H1 (cell line): ENCODE data around the gene SCCPDH. TPM values are rescaled to one million over a fixed set of nuclear protein-coding genes. Genes with fewer than 3 reads are reported as not detected.

Source experiments
- CTCF ChIA-PET: fragments of 300-600 bp; sonication (Branson Sonifier 250); formaldehyde crosslinking; loops from one replicate; lab custom pipeline; 2021; ENCODE audit not compliant: partially characterized antibody; lab: Charles Lee
- POLR2A ChIA-PET: fragments of 300-600 bp; sonication (Branson Sonifier 250); formaldehyde crosslinking; loops from one replicate; lab custom pipeline; 2021; ENCODE audit warnings: inconsistent platforms; ENCODE audit not compliant: partially characterized antibody; lab: Charles Lee
- DNase-seq, 2 experiments: peaks; one replicate each; pipeline versions ENCODE4 v3.0.0 to v3.0.0-alpha.2; 2010 to 2022; ENCODE audit warnings: low spot score in 2 of 2, low read depth in 1 of 2, mixed read lengths in 1 of 2
- FAIRE-seq: peaks from 2 replicates; lab custom pipeline; 2011; peaks lifted over from hg19 to GRCh38; lab: Jason Lieb, UNC
- H2AFZ ChIP-seq: 2 replicates; pipeline ENCODE4 v1.8.1; 2012; ENCODE audit warnings: low read length, inconsistent platforms
- H2AK5ac ChIP-seq: 2 replicates; pipeline ENCODE4 v1.6.1; 2013; ENCODE audit warnings: low read depth, low read length
- H2BK120ac ChIP-seq: replicated peaks from 2 replicates; pipeline ENCODE3; 2013; ENCODE audit warnings: low read depth, low read length, inconsistent platforms
- H2BK12ac ChIP-seq: 2 replicates; pipeline ENCODE4 v1.6.1; 2013; ENCODE audit warnings: low read depth, low read length
- H2BK15ac ChIP-seq: 2 replicates; pipeline ENCODE4 v1.6.1; 2013; ENCODE audit warnings: low read length
- H2BK20ac ChIP-seq: 2 replicates; pipeline ENCODE4 v1.6.1; 2013; ENCODE audit warnings: low read length
- H2BK5ac ChIP-seq: 2 replicates; pipeline ENCODE4 v1.6.1; 2013; ENCODE audit warnings: low read depth, low read length
- H3K14ac ChIP-seq: 2 replicates; pipeline ENCODE4 v1.6.1; 2013; ENCODE audit warnings: inconsistent platforms; ENCODE audit not compliant: insufficient read length
- H3K18ac ChIP-seq: 2 replicates; pipeline ENCODE4 v1.6.1; 2013; ENCODE audit warnings: low read length; ENCODE audit errors: extremely low read depth
- H3K23ac ChIP-seq: 2 replicates; pipeline ENCODE4 v1.6.1; 2013; ENCODE audit warnings: inconsistent platforms; ENCODE audit not compliant: insufficient read length
- H3K23me2 ChIP-seq: 2 replicates; pipeline ENCODE4 v1.6.1; 2013; ENCODE audit warnings: low read depth, low read length
- H3K27ac ChIP-seq: 2 replicates; pipeline ENCODE4 v1.6.1; 2011; ENCODE audit warnings: low read depth, low read length, inconsistent platforms
- H3K27me3 ChIP-seq, 4 experiments: replicated peaks in 1 of 4; 1 replicate in 1 of 4; 2 replicates in 3 of 4; pipeline versions ENCODE4 v1.6.1 to v1.8.1; 2011 to 2013; ENCODE audit warnings: low read length in 3 of 4, mild to moderate bottlenecking in 3 of 4, inconsistent platforms in 2 of 4, mixed read lengths in 2 of 4, moderate library complexity in 1 of 4; ENCODE audit not compliant: control insufficient read depth in 3 of 4, insufficient read depth in 3 of 4; ENCODE audit errors: extremely low read depth in 1 of 4
- H3K36me3 ChIP-seq, 4 experiments: 2 replicates each; pipeline versions ENCODE4 v1.6.1 to v1.8.1; 2011 to 2013; ENCODE audit warnings: mild to moderate bottlenecking in 4 of 4, low read length in 3 of 4, moderate library complexity in 2 of 4, control low read depth in 1 of 4, inconsistent platforms in 1 of 4; ENCODE audit not compliant: insufficient read depth in 4 of 4, control insufficient read depth in 2 of 4
- H3K4ac ChIP-seq: replicated peaks from 2 replicates; pipeline ENCODE3; 2013; ENCODE audit warnings: low read length, low read depth, mixed read lengths, inconsistent platforms; ENCODE audit not compliant: insufficient read length
- H3K4me1 ChIP-seq, 4 experiments: replicated peaks in 1 of 4; 1 replicate in 1 of 4; 2 replicates in 3 of 4; pipeline versions ENCODE4 v1.6.1 to v1.8.1; 2011 to 2013; ENCODE audit warnings: low read length in 3 of 4, inconsistent platforms in 2 of 4, mixed read lengths in 1 of 4; ENCODE audit not compliant: insufficient read depth in 4 of 4, control insufficient read depth in 3 of 4
- H3K4me2 ChIP-seq, 2 experiments: 2 replicates each; pipeline versions ENCODE4 v1.6.1 to v1.8.1; 2011 to 2013; ENCODE audit warnings: low read depth in 2 of 2, low read length in 2 of 2, control low read depth in 1 of 2, inconsistent platforms in 1 of 2, mild to moderate bottlenecking in 1 of 2; ENCODE audit not compliant: insufficient read depth in 1 of 2
- H3K4me3 ChIP-seq, 4 experiments: fragments of 200-600, 300-600 bp in 1 of 4; sonication (generic), shearing (Covaris generic), sonication (Bioruptor Twin) in 1 of 4; 2 replicates each; pipeline versions ENCODE4 v1.5.1 to v1.8.1; 2011 to 2016; ENCODE audit warnings: low read length in 4 of 4, low read depth in 3 of 4, control low read depth in 2 of 4, inconsistent platforms in 2 of 4, mild to moderate bottlenecking in 2 of 4, mixed read lengths in 1 of 4, moderate library complexity in 1 of 4; ENCODE audit not compliant: insufficient read depth in 2 of 4; ENCODE audit errors: extremely low read depth in 1 of 4
- H3K56ac ChIP-seq: replicated peaks from 2 replicates; pipeline ENCODE3; 2013; ENCODE audit warnings: low read depth, mild to moderate bottlenecking, mixed read lengths, low read length, inconsistent platforms; ENCODE audit not compliant: insufficient read length
- H3K79me1 ChIP-seq: 2 replicates; pipeline ENCODE4 v1.6.1; 2013; ENCODE audit warnings: low read depth, low read length, control low read depth
- H3K79me2 ChIP-seq, 2 experiments: 2 replicates each; pipeline versions ENCODE4 v1.6.1 to v1.8.1; 2012 to 2013; ENCODE audit warnings: low read length in 2 of 2, mild to moderate bottlenecking in 2 of 2, inconsistent platforms in 1 of 2; ENCODE audit not compliant: insufficient read depth in 2 of 2, control insufficient read depth in 1 of 2
- H3K9ac ChIP-seq, 4 experiments: replicated peaks in 1 of 4; 1 replicate in 1 of 4; 2 replicates in 3 of 4; pipeline versions ENCODE4 v1.6.1 to v1.8.1; 2011 to 2013; ENCODE audit warnings: low read depth in 3 of 4, low read length in 3 of 4, control low read depth in 2 of 4, mild to moderate bottlenecking in 2 of 4, moderate library complexity in 2 of 4, inconsistent platforms in 1 of 4; ENCODE audit errors: extremely low read depth in 1 of 4
- H3K9me3 ChIP-seq, 2 experiments: 2 replicates each; pipeline versions ENCODE4 v1.6.1 to v1.8.1; 2012 to 2013; ENCODE audit warnings: mild to moderate bottlenecking in 2 of 2, moderate library complexity in 2 of 2, control low read depth in 1 of 2, inconsistent platforms in 1 of 2, low read depth in 1 of 2, low read length in 1 of 2, mixed read lengths in 1 of 2; ENCODE audit not compliant: insufficient read depth in 2 of 2
- H4K20me1 ChIP-seq, 2 experiments: replicated peaks in 1 of 2; 2 replicates each; pipeline versions ENCODE3 to v1.8.1; 2011 to 2013; ENCODE audit warnings: inconsistent platforms in 2 of 2, low read length in 2 of 2, mild to moderate bottlenecking in 1 of 2; ENCODE audit not compliant: insufficient read depth in 2 of 2, control insufficient read depth in 1 of 2
- H4K5ac ChIP-seq: 2 replicates; pipeline ENCODE4 v1.6.1; 2013; ENCODE audit warnings: low read length, low read depth, mixed read lengths, inconsistent platforms; ENCODE audit not compliant: insufficient read length
- H4K8ac ChIP-seq: 2 replicates; pipeline ENCODE4 v1.8.0; 2013; ENCODE audit warnings: mild to moderate bottlenecking, moderate library complexity, low read length, inconsistent platforms; ENCODE audit not compliant: insufficient read depth; ENCODE audit errors: extremely low read depth
- H4K91ac ChIP-seq: replicated peaks from 2 replicates; pipeline ENCODE3; 2013; ENCODE audit warnings: low read length, mixed read lengths, inconsistent platforms; ENCODE audit not compliant: insufficient read length
- ASH2L ChIP-seq: fragments of 200-600, 300-600 bp; sonication (generic); IDR thresholded peaks from one replicate; pipeline ENCODE4 v1.7.1; 2017; ENCODE audit warnings: low read length
- CBX5 ChIP-seq: fragments of 300-800, 300-1000 bp; sonication (generic); IDR thresholded peaks from 2 replicates; pipeline ENCODE4 v1.7.1; 2016; ENCODE audit warnings: antibody characterized with exemption, low read length, low read depth
- EGR1 ChIP-seq: IDR thresholded peaks from 2 replicates; pipeline ENCODE4 v1.6.1; 2011; ENCODE audit warnings: low read depth, low read length, borderline replicate concordance
- GTF2F1 ChIP-seq: IDR thresholded peaks from 2 replicates; pipeline ENCODE4 v1.6.1; 2012; ENCODE audit warnings: low read depth, low read length, improper control_type of control experiment, borderline replicate concordance
- HDAC2 ChIP-seq, 2 experiments: fragments of 300-600 bp in 1 of 2; sonication (generic) in 1 of 2; IDR thresholded peaks; 2 replicates each; pipeline ENCODE4 v1.6.1; 2011 to 2012; ENCODE audit warnings: low read depth in 2 of 2, low read length in 2 of 2, mild to moderate bottlenecking in 2 of 2, moderate library complexity in 2 of 2, borderline replicate concordance in 1 of 2, inconsistent platforms in 1 of 2
- JUND ChIP-seq: IDR thresholded peaks from 2 replicates; pipeline ENCODE4 v1.6.1; 2011; ENCODE audit warnings: mild to moderate bottlenecking, improper control_type of control experiment, low read length
- MAFK ChIP-seq: IDR thresholded peaks from 2 replicates; pipeline ENCODE4 v1.6.1; 2012; ENCODE audit warnings: low read depth, mild to moderate bottlenecking, improper control_type of control experiment, low read length
- PHF8 ChIP-seq: fragments of 200-600 bp; sonication (generic); conservative IDR thresholded peaks from 2 replicates; pipeline ENCODE4 v1.7.1; 2012; ENCODE audit warnings: low read depth, mild to moderate bottlenecking, inconsistent platforms, low read length, moderate library complexity
- RFX5 ChIP-seq: IDR thresholded peaks from 2 replicates; pipeline ENCODE4 v1.6.1; 2011; ENCODE audit warnings: low read depth, low read length, improper control_type of control experiment, borderline replicate concordance
- RNF2 ChIP-seq: fragments of 200-900, 300-1000 bp; sonication (generic); IDR thresholded peaks from 2 replicates; pipeline ENCODE4 v1.7.1; 2016; ENCODE audit warnings: borderline replicate concordance, low read depth, mild to moderate bottlenecking, antibody characterized with exemption, low read length; ENCODE audit not compliant: poor library complexity, severe bottlenecking; ENCODE audit errors: missing control alignments
- SIRT6 ChIP-seq: IDR thresholded peaks from one replicate; pipeline ENCODE4 v1.7.1; 2012; ENCODE audit warnings: low read length, inconsistent platforms
- SP2 ChIP-seq: IDR thresholded peaks from 2 replicates; pipeline ENCODE4 v1.6.1; 2012; ENCODE audit warnings: mild to moderate bottlenecking, low read length, inconsistent platforms
- TCF12 ChIP-seq: IDR thresholded peaks from 2 replicates; pipeline ENCODE4 v1.6.1; 2011; ENCODE audit warnings: low read depth, mild to moderate bottlenecking, low read length
- WGBS, 2 experiments: shearing (Covaris generic) in 1 of 2; methylation state at CpG; one replicate each; pipeline versions ENCODE4 v1.1.6 to v1.1.7; 2013 to 2015; ENCODE audit warnings: low lambda C conversion rate in 2 of 2, mixed read lengths in 2 of 2, inconsistent platforms in 1 of 2, low coverage in 1 of 2, missing lambda C conversion rate in 1 of 2; ENCODE audit not compliant: insufficient replicate concordance in 2 of 2, insufficient coverage in 1 of 2, insufficient read length in 1 of 2; ENCODE audit errors: extremely low coverage in 1 of 2, missing lambda C conversion rate in 1 of 2; 5-methylcytosine and 5-hydroxymethylcytosine counted together
- polyA plus RNA-seq, 7 experiments: library from polyadenylated mRNA; depleted of rRNA in 3 of 7; stranded (reverse) in 5 of 7; unstranded in 2 of 7; fragments of >200 nt in 5 of 7; fragments of 200-250 nt in 2 of 7; gene quantifications; 1 replicate in 5 of 7; 2 replicates in 1 of 7; 4 replicates in 1 of 7; pipeline versions ENCODE4 v1.2.1 to v1.2.3, GENCODE V29; 2011 to 2013; ENCODE audit warnings: missing spikeins in 2 of 7, mixed read lengths in 2 of 7
- total RNA-seq: library from RNA; stranded (reverse); fragmentation: NEBNext Ultra II Directional; extraction: Animal tissue kit (Norgen Biotek cat#: 25700); gene quantifications from 2 replicates; pipeline ENCODE4 v1.2.1, GENCODE V29; 2021

The SCCPDH gene
- total and polyA plus RNA-seq, 2 of the 8 experiments (the other 6 are each of a cell fraction or from before 2014, with no cell fraction given), result 9.5 to 17.0 TPM

- no peak overlapping the region for H2BK120ac ChIP-seq
- peaks cover 5 to 40% (median 33%) of the 10 kb centered on the region in 4 experiments for H3K4me1 ChIP-seq
- no peaks in the 10 kb centered on the region for H4K20me1 ChIP-seq
- H3K4me3 ChIP-seq, result no peak overlapping the region
- H3K79me2 ChIP-seq, result no peaks in the 10 kb centered on the region
- H3K56ac ChIP-seq, result no peak overlapping the region
- no peak overlapping the region for H2BK5ac ChIP-seq
- no peak overlapping the region for H2AK5ac ChIP-seq
- CTCF ChIA-PET, result interaction anchor here (0.9 kb wide), 1 partner anchor 18 kb away, joined by 3 read pairs; no protein-coding TSS in a partner anchor
- H3K23ac ChIP-seq, result no peak overlapping the region
- H3K14ac ChIP-seq, result no peak overlapping the region
- H3K4ac ChIP-seq, result no peak overlapping the region
- no peaks in the 10 kb centered on the region for H3K36me3 ChIP-seq
- H3K4me2 ChIP-seq, result no peak overlapping the region
- DNase-seq (no peak), FAIRE-seq (no peak)
- H3K18ac ChIP-seq, result peak overlapping the region; percentile 32; the same call in 1 of the 2 replicates
- H2BK20ac ChIP-seq, result no peak overlapping the region
- no peaks in the 10 kb centered on the region for H3K9me3 ChIP-seq
- no peak overlapping the region for H4K8ac ChIP-seq
- no peak overlapping the region for H2AFZ ChIP-seq
- H4K5ac ChIP-seq, result no peak overlapping the region
- H4K91ac ChIP-seq, result peak overlapping the region; percentile 49
- H3K23me2 ChIP-seq, result 0 out of 2 replicates have a peak, but pooled peaks cover 2% of the 10 kb centered on the region
- POLR2A ChIA-PET, result no interaction called here
- no peak overlapping the region for H2BK12ac ChIP-seq
- H2BK15ac ChIP-seq, result no peak overlapping the region
- no peaks in the 10 kb centered on the region for H3K79me1 ChIP-seq
- H3K27me3 ChIP-seq, result no peaks in the 10 kb centered on the region; a peak in 1 of 7 replicates
- no peak overlapping the region for H3K27ac ChIP-seq
- 94% methylated on average over 19 of the region's 19 CpGs; no CpG with 5 or more reads in 1 of the 2 experiments for WGBS, 2 experiments
- no peak overlapping the region for H3K9ac ChIP-seq
- no peak for TF ChIP-seq SIRT6
- no peak for TF ChIP-seq ASH2L
- TF ChIP-seq MAFK, result no peak
- no peak for TF ChIP-seq CBX5
- TF ChIP-seq TCF12, result no peak
- no peak for TF ChIP-seq PHF8
- no peak for TF ChIP-seq HDAC2 (IDR thresholded peaks at IDR 0.05; ENCODE audit: borderline replicate concordance in 1 of 2, low read depth in 2 of 2, low read length in 2 of 2)
- no peak for TF ChIP-seq RNF2
- no peak for TF ChIP-seq RFX5
- TF ChIP-seq EGR1, result no peak
- no peak for TF ChIP-seq JUND
- TF ChIP-seq SP2, result no peak
- no peak for TF ChIP-seq GTF2F1
Measured at GRCh38 chr1:246790833-246791232, 66.6 kb downstream of the SCCPDH start.
